ENCODE results near the gene DNAJC25. TPM values are rescaled to one million over a fixed set of nuclear protein-coding genes. Genes with fewer than 3 reads are reported as not detected.
"Not testable (repeated sequence)": the region's sequence is repeated elsewhere in the genome, so short reads cannot be mapped to it uniquely, and the experiment has no call there.

The DNAJC25 gene
- total RNA-seq, 1 donor, result 4.9 TPM

DNA sequence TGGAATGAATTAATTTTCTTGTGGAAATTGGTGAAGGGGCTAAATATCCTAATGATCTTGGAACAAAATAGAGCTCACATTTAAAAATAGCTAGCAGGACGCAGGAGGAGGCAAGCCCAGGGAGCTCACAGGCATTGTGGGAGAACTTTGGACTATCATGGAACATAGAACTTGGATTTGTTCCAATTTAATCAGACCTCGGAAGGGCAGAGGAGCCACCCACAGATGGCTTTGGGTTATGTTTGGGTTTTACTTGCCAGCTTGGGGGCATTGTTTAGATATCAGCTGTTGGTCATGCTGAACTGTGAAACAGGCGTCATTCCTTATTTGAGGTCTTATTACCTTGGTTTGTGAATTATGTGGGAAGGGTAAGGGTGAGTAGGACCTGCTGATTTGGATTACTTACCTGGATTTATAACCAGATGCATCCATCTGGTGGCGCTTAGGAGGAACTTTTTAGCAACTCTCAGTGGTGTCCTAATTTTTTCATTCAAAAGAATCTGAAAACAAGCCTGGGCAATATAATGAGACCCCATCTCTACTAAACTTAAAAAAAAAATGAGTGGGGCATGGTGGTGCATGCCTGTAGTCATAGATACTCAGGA, 17.6 kb upstream of the DNAJC25 start:
- Histone ChIP-seq H3K4me3 (ENCODE audit: low read length) (no peak overlapping the region), H3K4me1 (ENCODE audit: insufficient read depth, low read length) (no peaks in the 10 kb centered on the region), H3K27me3 (ENCODE audit: insufficient read depth, low read length) (no peaks in the 10 kb centered on the region), H3K9me3 (ENCODE audit: low read depth, low read length) (no peaks in the 10 kb centered on the region)

DNA sequence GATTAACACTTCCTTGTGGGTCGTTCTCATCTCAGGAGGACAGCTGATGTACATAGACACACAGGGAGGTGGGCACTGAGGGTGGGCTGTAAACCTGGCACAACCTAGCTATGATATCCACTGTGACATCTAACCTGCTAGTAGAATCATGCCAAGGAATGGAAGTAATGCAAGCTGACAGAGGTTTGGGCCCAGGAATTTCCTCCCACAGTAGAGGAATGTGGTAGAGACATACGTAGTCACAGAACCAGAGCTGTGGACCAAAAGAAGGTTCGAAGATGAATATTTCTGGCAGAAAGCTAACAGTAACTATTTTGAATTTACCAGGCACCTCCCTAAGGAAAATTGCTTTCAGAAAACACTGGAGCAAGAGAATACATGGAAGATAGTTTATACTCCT, 15.2 kb upstream of the DNAJC25 start:
- Histone ChIP-seq H3K4me3 (ENCODE audit: low read length) (no peak overlapping the region), H3K27me3 (ENCODE audit: insufficient read depth, low read length) (no peaks in the 10 kb centered on the region), H3K9me3 (ENCODE audit: low read depth, low read length) (no peaks in the 10 kb centered on the region), H3K4me1 (ENCODE audit: insufficient read depth, low read length) (no peaks in the 10 kb centered on the region)

DNA sequence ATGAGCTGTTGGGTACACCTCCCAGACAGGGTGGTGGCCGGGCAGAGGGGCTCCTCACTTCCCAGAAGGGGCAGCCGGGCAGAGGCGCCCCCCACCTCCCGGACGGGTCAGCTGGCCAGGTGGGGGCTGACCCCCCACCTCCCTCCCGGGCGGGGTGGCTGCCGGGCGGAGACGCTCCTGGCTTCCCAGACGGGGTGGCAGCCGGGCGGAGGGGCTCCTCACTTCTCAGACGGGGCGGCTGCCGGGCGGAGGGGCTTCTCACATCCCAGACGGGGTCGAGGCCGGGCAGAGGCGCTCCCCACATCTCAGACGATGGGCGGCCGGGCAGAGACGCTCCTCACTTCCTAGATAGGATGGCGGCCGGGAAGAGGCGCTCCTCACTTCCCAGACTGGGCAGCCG, 13.8 kb upstream of the DNAJC25 start:
- not testable (repeated sequence) for H3K9me3 ChIP-seq (ENCODE audit: low read depth, low read length); H3K4me3 ChIP-seq (ENCODE audit: low read length); H3K4me1 ChIP-seq (ENCODE audit: insufficient read depth, low read length); H3K27me3 ChIP-seq (ENCODE audit: insufficient read depth, low read length)

DNA sequence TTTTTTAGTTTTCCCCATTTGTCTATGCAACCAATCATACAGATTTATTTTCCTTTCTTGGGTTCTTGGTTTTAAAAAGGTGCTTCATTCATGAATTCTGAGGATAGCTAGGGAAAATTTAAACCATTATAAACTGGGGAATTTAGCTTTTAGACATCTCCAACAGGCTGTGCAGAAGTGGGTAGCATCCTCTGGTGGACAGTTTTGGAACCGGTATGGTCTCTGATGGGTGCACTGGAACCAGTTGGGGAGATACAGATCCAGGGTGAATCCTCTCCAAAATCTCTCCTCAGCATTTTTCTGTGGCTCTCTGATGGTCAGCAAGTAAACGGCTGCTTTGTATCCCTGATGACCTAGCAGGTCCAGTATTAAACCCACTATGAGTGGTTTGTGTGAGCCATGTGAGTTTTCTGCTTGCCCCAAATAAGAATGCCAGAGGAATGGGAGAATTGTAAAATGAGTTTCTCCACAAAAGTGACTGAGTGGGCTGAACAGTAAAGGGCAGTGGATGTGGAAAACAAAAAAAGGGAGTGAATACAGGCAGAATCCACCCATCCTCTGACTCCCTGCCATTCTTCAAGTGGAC, 9.1 kb upstream of the DNAJC25 start:
- H3K27me3 ChIP-seq (ENCODE audit: insufficient read depth, low read length), result no peaks in the 10 kb centered on the region
- no peak overlapping the region for H3K4me3 ChIP-seq (ENCODE audit: low read length)
- no peaks in the 10 kb centered on the region for H3K9me3 ChIP-seq (ENCODE audit: low read depth, low read length)
- peaks cover 5% of the 10 kb centered on the region for H3K4me1 ChIP-seq (ENCODE audit: insufficient read depth, low read length)

DNA sequence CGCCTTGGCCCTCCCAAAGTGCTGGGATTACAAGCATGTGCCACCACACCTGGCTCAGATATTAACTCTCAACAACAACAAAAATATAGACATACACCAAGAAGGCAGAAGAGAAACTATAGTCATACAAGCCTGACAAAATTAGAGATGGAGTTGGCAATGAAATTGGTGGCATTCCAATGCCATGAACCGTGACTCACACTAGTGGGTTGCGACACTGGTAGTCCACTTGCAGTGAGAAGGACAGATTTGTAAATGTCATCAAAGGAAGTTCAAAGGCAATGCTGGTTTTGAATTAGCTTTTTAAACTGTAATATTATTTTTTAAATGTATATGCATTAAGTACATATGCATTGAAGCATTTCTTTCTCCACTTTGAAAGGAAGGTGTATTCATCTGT, 8.5 kb upstream of the DNAJC25 start:
- Histone ChIP-seq H3K9me3 (ENCODE audit: low read depth, low read length) (no peaks in the 10 kb centered on the region), H3K4me3 (ENCODE audit: low read length) (no peak overlapping the region), H3K4me1 (ENCODE audit: insufficient read depth, low read length) (peaks cover 5% of the 10 kb centered on the region), H3K27me3 (ENCODE audit: insufficient read depth, low read length) (no peaks in the 10 kb centered on the region)

DNA sequence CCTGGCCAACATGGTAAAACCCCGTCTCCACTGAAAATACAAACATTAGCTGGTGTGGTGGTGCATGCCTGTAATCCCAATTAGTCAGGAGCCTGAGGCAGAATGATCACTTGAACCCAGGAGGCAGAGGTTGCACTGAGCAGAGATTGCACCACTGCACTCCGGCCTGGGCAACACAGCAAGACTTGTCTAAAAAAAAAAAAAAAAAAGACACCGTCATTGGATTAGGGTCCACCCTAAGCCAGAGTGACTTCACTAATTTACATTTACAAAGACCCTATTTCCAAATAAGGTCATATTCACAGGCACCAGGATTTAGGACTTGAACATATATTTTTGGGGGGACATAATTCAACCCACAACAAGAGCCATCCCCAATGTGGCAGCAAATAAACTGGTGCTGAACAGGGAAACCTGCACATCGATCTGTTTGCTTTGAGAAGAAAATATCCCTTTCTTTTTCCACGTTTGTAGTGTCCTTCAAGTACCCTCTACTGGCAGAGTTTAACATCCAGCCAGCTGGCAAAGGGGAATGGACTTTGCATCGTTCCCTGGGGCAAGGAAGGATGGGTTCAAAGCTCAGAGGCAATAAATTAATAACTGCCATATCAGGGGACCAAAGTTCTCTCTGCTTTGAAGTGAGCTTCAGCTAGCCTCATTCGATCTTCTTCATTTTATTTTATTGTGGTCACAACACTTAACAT, 3.7 kb upstream of the DNAJC25 start:
- no peaks in the 10 kb centered on the region for H3K9me3 ChIP-seq (ENCODE audit: low read depth, low read length)
- H3K4me1 ChIP-seq (ENCODE audit: insufficient read depth, low read length), result peaks cover 23% of the 10 kb centered on the region
- H3K27me3 ChIP-seq (ENCODE audit: insufficient read depth, low read length), result no peaks in the 10 kb centered on the region
- H3K4me3 ChIP-seq (ENCODE audit: low read length), result no peak overlapping the region

DNA sequence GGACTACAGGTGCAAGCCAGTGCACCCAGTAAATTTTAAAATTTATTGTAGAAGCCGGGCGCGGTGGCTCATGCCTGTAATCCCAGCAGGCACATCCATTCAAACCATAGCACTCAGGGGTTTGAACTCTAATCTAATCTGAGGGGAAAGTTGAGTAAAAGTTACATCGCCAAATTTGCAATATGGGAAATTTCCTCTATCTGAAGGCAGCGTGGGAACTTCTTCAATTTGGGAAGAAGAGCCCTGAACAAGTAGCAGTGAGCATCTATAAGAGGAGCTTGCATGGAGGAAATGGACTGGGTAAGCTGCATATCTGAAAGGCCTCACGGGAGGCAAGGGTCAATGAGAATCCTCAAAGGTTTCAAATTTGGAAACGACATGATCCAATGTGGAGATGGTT, 2.7 kb upstream of the DNAJC25 start:
- Histone ChIP-seq H3K4me3 (ENCODE audit: low read length) (no peak overlapping the region), H3K27me3 (ENCODE audit: insufficient read depth, low read length) (no peaks in the 10 kb centered on the region), H3K9me3 (ENCODE audit: low read depth, low read length) (no peaks in the 10 kb centered on the region), H3K4me1 (ENCODE audit: insufficient read depth, low read length) (peaks cover 25% of the 10 kb centered on the region)

DNA sequence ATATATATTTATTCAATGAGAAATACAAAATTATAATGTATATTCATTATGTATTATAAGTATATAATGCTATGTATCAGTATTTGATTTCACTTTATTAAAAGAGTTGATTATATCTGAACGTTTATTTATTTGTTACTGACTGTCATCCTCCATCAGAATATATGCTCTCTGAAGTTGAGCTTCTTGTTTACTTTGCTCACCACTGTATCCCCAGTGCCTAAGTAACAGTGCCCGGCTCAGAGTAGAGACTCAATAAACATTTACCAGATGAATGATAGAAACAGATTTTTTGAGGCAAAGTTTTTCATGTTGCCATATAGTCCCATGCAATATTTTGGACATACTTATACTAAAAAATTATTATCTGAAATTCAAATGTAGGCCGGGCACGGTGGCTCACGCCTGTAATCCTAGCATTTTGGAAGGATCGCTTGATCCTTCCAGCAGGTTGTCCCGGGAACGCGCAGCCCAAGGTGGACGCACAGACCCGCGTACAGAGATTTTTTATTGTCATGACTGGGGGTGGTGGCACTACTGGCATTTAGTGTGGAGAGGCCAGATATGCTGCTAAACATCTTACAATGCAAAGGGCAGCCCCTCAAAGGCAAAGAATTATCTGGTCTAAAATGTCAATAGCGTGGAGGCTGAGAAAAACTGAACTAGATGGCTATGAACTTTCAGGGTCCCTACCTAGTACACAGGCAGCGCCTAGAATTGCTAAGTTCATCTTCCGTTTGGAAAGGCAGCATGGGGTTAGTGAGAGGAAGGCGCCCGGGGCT, 761 bp upstream of the DNAJC25 start:
- peak overlapping the region; percentile 72 for H3K4me3 ChIP-seq (ENCODE audit: low read length)
- H3K9me3 ChIP-seq (ENCODE audit: low read depth, low read length), result no peaks in the 10 kb centered on the region
- no peaks in the 10 kb centered on the region for H3K27me3 ChIP-seq (ENCODE audit: insufficient read depth, low read length)
- H3K4me1 ChIP-seq (ENCODE audit: insufficient read depth, low read length), result peaks cover 25% of the 10 kb centered on the region

DNA sequence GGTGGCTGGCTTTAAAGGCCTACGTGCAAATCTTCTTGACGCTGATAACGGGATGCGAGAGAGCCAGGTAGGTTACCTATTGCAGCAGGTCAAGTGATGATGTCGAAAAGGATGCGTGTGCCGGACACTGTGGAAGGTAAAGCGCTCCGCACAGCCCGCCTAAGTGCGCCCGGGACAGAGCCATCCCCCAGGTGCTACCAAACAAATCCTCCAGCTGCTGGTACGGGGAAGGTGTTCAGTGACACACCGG, 245 bp upstream of the DNAJC25 start:
- Histone ChIP-seq H3K4me3 (ENCODE audit: low read length) (peak overlapping the region; percentile 72), H3K27me3 (ENCODE audit: insufficient read depth, low read length) (no peaks in the 10 kb centered on the region), H3K9me3 (ENCODE audit: low read depth, low read length) (no peaks in the 10 kb centered on the region), H3K4me1 (ENCODE audit: insufficient read depth, low read length) (peaks cover 25% of the 10 kb centered on the region)

DNA sequence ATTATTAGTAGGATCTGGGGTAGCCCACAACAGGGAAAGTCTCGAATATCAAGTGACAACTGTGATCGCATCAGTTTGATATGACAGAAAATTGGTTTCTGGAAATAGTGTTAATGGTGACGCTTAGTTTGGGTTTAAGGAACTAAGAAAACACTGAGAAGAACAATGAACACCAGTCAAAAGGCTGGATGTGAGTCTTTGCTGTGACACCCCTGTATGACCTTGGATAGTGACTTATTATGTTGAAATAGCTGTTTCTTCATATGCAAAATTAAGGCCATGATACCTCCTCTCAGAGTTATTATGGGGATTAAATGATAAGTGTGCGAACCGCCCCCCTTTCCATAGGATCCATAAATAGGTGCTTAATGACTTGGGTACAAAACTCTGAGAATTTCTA, 926 bp downstream of the DNAJC25 start:
- H3K4me1 ChIP-seq (ENCODE audit: insufficient read depth, low read length), result peaks cover 25% of the 10 kb centered on the region
- peak overlapping the region; percentile 72 for H3K4me3 ChIP-seq (ENCODE audit: low read length)
- no peaks in the 10 kb centered on the region for H3K27me3 ChIP-seq (ENCODE audit: insufficient read depth, low read length)
- H3K9me3 ChIP-seq (ENCODE audit: low read depth, low read length), result no peaks in the 10 kb centered on the region

DNA sequence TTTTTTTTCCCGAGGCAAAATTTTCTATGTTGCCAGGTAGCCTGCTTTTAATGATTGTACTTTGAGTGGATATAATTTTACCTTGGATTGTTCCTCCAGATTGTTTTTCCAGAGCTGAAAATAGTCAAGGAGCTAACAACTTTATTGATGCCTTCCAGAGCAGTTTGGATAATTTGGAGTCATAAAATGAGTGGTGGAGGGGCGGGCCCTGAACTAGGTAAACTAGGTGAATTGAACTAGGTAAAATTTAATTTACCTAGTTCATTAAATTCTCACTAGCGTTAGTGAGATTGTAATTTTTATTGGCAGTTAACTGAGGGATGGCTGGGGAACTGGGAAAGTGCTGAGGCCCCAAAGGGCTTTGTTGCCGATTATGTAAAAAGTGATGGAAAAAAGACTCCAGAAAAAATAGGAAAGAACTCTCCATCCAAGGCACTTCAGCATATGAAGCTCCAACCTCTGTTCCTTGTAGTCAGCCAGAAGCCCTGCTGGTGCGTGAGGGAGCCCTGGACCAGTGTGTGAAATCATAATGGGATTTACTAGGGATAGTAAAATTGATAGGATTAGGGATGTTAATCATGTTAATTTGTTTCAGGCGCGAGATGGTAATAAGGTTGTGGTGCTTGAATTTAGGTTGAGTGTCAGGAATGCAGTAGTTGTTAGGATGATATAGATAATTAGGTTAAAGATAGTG, 1.7 kb downstream of the DNAJC25 start:
- Histone ChIP-seq H3K27me3 (ENCODE audit: insufficient read depth, low read length) (no peaks in the 10 kb centered on the region), H3K4me3 (ENCODE audit: low read length) (no peak overlapping the region), H3K4me1 (ENCODE audit: insufficient read depth, low read length) (peaks cover 25% of the 10 kb centered on the region), H3K9me3 (ENCODE audit: low read depth, low read length) (no peaks in the 10 kb centered on the region)

DNA sequence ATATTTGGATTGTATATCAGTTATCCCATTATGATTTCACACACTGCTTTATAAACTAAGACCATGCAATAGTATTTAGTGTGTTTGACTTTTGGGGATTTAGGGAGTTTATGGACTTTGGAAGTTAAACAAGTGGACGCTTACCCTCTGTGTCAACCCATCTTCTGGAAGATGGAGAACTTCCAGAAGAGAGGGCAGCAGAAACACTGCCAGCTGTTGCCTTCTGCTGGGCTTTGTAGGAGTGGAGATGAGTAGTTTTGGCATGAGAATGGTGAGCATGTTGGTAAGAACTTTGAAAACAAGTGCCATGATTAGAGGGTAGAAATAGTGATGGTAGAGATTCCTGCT, 2.2 kb downstream of the DNAJC25 start:
- Histone ChIP-seq H3K27me3 (ENCODE audit: insufficient read depth, low read length) (no peaks in the 10 kb centered on the region), H3K4me3 (ENCODE audit: low read length) (no peak overlapping the region), H3K9me3 (ENCODE audit: low read depth, low read length) (no peaks in the 10 kb centered on the region), H3K4me1 (ENCODE audit: insufficient read depth, low read length) (peaks cover 25% of the 10 kb centered on the region)

DNA sequence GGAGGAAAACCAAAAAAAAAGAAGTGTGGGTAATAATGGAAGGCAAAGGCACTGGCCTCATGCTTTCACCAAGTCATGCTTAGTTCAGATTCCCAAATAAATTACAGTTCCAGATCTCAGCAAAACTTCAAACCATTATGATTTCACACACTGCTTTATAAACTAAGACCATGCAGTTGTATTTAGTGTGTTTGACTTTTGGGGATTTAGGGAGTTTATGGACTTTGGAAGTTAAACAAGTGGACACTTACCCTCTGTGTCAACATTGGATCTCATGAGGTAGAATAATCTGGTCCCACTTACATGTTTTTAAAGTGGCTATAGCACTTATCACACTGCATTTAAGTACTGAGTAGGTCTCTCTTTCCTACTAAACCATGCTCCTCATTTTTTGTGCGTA, 3.7 kb downstream of the DNAJC25 start:
- no peaks in the 10 kb centered on the region for H3K9me3 ChIP-seq (ENCODE audit: low read depth, low read length)
- H3K4me1 ChIP-seq (ENCODE audit: insufficient read depth, low read length), result peaks cover 25% of the 10 kb centered on the region
- H3K4me3 ChIP-seq (ENCODE audit: low read length), result no peak overlapping the region
- no peaks in the 10 kb centered on the region for H3K27me3 ChIP-seq (ENCODE audit: insufficient read depth, low read length)

DNA sequence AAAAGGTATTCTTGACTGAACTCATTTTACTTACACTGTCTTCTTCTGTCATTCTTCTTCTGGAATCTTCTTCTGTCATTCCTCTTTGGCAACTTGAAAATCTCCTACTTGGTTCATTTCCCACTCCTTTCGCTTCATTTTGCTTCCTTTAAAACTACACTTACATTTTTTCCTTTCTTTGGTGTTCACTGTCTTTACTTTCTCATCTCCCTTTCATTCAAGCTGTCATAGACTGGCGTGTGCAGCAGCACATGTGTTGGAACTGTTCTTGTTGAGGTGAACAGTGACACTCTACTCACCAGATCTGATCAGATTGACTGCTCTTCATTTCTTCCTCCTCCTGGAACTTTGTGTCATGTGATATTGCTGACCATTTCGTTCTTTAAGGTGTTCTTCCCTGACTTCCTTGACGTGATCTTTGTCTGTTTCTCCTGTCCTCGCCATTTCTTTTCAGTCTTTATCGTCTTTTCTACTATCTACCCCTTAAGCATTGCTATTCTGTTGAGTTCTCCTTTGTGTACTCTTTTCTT, 6.4 kb downstream of the DNAJC25 start:
- Histone ChIP-seq H3K27me3 (ENCODE audit: insufficient read depth, low read length) (no peaks in the 10 kb centered on the region), H3K4me1 (ENCODE audit: insufficient read depth, low read length) (peaks cover 6% of the 10 kb centered on the region), H3K9me3 (ENCODE audit: low read depth, low read length) (no peaks in the 10 kb centered on the region), H3K4me3 (ENCODE audit: low read length) (no peak overlapping the region)

DNA sequence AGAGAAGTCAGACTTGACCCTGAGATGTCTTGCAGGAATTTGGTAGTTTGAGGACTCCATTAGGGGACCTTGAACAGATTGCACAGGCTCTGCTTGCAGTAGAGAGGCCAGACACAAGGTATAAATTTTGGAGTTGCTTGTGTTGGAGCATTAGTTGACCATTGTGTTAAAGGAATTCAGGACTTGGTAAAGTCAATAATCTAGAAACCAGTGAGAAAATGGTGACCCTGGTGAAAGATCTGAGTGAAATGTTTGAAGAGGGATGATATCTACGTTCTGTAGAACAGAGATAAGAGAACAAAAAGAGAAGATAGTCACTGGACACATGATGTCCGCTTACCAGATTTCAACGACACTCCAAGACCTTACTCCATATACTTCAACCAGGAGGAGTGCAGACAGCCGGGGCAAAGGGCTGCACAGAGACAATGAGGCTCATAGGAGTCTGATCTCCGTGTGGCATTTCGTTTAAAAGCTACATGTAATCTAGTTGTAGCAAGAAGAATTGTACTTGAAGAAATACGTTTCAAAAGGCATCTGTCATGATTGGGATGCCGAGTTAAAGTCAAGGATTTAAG, 13.2 kb downstream of the DNAJC25 start:
- Histone ChIP-seq H3K4me3 (ENCODE audit: low read length) (no peak overlapping the region), H3K9me3 (ENCODE audit: low read depth, low read length) (no peaks in the 10 kb centered on the region), H3K27me3 (ENCODE audit: insufficient read depth, low read length) (no peaks in the 10 kb centered on the region), H3K4me1 (ENCODE audit: insufficient read depth, low read length) (no peaks in the 10 kb centered on the region)

Data from mononuclear cell (primary cell).